ENCODE data around the gene SCPEP1. TPM values are rescaled to one million over a fixed set of nuclear protein-coding genes. Genes with fewer than 3 reads are reported as not detected.

SCPEP1 gene
- total and polyA plus RNA-seq, 2 of the 13 experiments (the other 11 are each of a cell fraction or from before 2014, with no cell fraction given) = 24.3 to 27.3 TPM

DNA sequence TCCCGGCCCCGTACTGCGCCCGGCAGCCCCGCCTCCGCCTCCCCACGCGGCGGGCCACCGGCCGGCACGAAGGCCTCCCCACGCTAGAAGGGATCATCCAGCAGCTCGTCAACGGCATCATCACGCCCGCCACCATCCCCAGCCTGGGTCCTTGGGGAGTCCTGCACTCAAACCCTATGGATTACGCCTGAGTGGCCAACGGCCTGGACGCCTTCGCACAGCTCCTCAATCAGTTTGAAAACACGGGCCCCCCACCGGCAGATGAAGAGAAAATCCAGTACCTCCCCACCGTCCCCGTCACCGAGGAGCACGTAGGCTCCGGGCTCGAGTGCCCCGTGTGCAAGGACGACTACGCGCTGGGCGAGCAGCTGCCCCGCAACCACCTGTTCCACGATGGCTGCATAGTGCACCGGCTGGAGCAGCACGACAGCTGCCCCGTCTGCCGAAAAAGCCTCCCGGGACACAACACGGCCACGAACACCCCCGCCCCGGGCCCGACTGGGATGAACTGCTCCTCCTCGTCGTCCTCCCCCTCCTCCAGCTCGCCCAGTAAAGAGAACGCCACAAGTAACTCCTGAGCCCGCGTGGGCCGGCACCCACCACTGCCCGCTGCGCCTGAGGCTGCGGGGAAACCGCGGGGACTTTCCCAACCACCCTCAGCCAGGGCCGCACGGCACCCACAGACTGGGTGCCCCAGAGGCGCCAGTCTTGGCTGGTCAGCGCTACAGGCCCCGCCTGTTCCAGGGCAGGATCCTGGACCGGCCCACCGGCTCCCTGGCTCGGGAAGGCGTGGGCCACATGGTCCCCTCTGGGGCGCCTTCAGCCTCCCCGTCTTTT is 68.2 kb downstream of the SCPEP1 start:
- 0 out of 6 replicates have a peak overlapping the region, but pooled peaks of 1 of the 3 experiments have one; percentile 26 for H3K4me3 ChIP-seq (replicated peaks in 1 of 3; ENCODE audit: insufficient read depth in 1 of 3, low read depth in 2 of 3, low read length in 3 of 3)
- BruUV-seq (replicated peaks) = no TSS peak

DNA sequence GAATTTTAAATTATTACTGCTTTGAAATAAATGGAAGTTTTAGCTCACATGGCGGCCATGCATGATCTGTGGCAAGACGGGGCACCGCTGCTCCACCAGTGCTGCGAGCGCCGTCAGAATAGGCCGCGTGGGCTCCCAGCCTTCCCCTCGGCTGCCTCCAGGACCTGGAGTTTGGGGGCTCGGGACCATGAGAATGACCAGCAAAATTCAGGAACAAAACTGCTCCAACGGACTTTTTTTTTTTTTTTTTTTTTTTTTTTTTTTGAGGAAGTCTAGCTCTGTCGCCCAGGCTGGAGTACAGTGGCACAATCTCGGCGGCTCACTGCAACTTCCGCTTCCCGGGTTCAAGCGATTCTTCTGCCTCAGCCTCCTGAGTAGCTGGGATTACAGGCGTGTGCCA is 68.8 kb downstream of the SCPEP1 start:
- POLR2A ChIA-PET = no interaction called here
- Histone ChIP-seq H3K4me1 (ENCODE audit: insufficient read depth, low read length) (no peaks in the 10 kb centered on the region; the same call in 1 of the 2 replicates), H3K4me3 (replicated peaks in 1 of 3; ENCODE audit: insufficient read depth in 1 of 3, low read depth in 2 of 3, low read length in 3 of 3) (no peak overlapping the region)

More for the DNA sequence above, 68.2 kb downstream of the SCPEP1 start:
- Histone ChIP-seq H3K27ac (ENCODE audit: extremely low read length, insufficient read depth, low read length) (no peak overlapping the region), H3K9me3 (ENCODE audit: low read length) (no peaks in the 10 kb centered on the region), H4K20me1 (ENCODE audit: insufficient read depth, low read length) (no peaks in the 10 kb centered on the region), H3K79me2 (ENCODE audit: insufficient read depth, low read length) (no peaks in the 10 kb centered on the region), H3K4me1 (ENCODE audit: insufficient read depth, low read length) (no peaks in the 10 kb centered on the region; the same call in 1 of the 2 replicates), H3K9ac (ENCODE audit: insufficient read depth, low read depth, low read length) (no peak overlapping the region), H3K36me3 (replicated peaks in 1 of 2; ENCODE audit: control insufficient read depth in 1 of 2, insufficient read depth in 2 of 2, low read length in 2 of 2) (no peaks in the 10 kb centered on the region), H2AFZ (ENCODE audit: low read length) (no peak overlapping the region), H3K4me2 (ENCODE audit: low read depth, low read length) (peak overlapping the region; percentile 38; the same call in 1 of the 2 replicates), H3K27me3 (ENCODE audit: control insufficient read depth in 1 of 2, insufficient read depth in 2 of 2, low read length in 2 of 2) (peaks cover 5 to 18% of the 10 kb centered on the region in 2 experiments; a peak in 4 of 5 replicates)
- WGBS (ENCODE audit: low lambda C conversion rate) = 77% methylated on average over 31 of the region's 69 CpGs
- FAIRE-seq (no peak), ATAC-seq (peak; percentile 31), DNase-seq (ENCODE audit: low spot score) (no peak)
- ChIA-PET POLR2A (no interaction called here), CTCF (ENCODE audit: low intra/inter-chr PET ratio, low total read pairs) (no interaction called here)
- intact Hi-C loops (cut with micrococcal nuclease; ENCODE audit: unreplicated experiment) = no loop called here
- TF ChIP-seq SMARCC2 (IDR thresholded peaks at IDR 0.05) = no peak
- peak; percentile 7 for TF ChIP-seq HNRNPLL (IDR thresholded peaks at IDR 0.05; ENCODE audit: low read depth, low read length, poor library complexity, severe bottlenecking)
- in situ Hi-C loops (cut with HindIII; ENCODE audit: extremely low pct_ligation_motif_present, low pct_unique_long_range_greater_than_20kb) = no loop called here

More for the DNA sequence above, 68.8 kb downstream of the SCPEP1 start:
- Histone ChIP-seq H3K36me3 (replicated peaks in 1 of 2; ENCODE audit: control insufficient read depth in 1 of 2, insufficient read depth in 2 of 2, low read length in 2 of 2) (no peaks in the 10 kb centered on the region), H3K9me3 (ENCODE audit: low read length) (no peaks in the 10 kb centered on the region), H3K27ac (ENCODE audit: extremely low read length, insufficient read depth, low read length) (no peak overlapping the region), H4K20me1 (ENCODE audit: insufficient read depth, low read length) (no peaks in the 10 kb centered on the region), H3K4me2 (ENCODE audit: low read depth, low read length) (no peak overlapping the region), H2AFZ (ENCODE audit: low read length) (no peak overlapping the region), H3K27me3 (ENCODE audit: control insufficient read depth in 1 of 2, insufficient read depth in 2 of 2, low read length in 2 of 2) (peaks cover 5 to 18% of the 10 kb centered on the region in 2 experiments; a peak in 4 of 5 replicates), H3K79me2 (ENCODE audit: insufficient read depth, low read length) (no peaks in the 10 kb centered on the region), H3K9ac (ENCODE audit: insufficient read depth, low read depth, low read length) (no peak overlapping the region)
- TF ChIP-seq IKZF4 (CRISPR knock-in tag; IDR thresholded peaks at IDR 0.05; ENCODE audit: borderline replicate concordance, low read depth, not compliant biosample characterization) (no peak), HIC2 (CRISPR knock-in tag; IDR thresholded peaks at IDR 0.05; ENCODE audit: low read depth) (no peak), ZNF10 (CRISPR knock-in tag; IDR thresholded peaks at IDR 0.05; ENCODE audit: borderline replicate concordance, low read depth) (no peak), ZNF446 (CRISPR knock-in tag; IDR thresholded peaks at IDR 0.05) (no peak)
- TF ChIP-seq, protein P1, sequence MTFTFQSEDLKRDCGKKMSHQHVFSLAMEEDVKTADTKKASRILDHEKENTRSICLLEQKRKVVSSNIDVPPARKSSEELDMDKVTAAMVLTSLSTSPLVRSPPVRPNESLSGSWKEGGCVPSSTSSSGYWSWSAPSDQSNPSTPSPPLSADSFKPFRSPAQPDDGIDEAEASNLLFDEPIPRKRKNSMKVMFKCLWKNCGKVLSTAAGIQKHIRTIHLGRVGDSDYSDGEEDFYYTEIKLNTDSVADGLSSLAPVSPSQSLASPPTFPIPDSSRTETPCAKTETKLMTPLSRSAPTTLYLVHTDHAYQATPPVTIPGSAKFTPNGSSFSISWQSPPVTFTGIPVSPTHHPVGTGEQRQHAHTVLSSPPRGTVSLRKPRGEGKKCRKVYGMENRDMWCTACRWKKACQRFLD (CRISPR knock-in tag; IDR thresholded peaks at IDR 0.05; ENCODE audit: borderline replicate concordance) = no peak
- BruUV-seq (replicated peaks) = no TSS peak
- FAIRE-seq (no peak), DNase-seq (ENCODE audit: low spot score) (no peak), ATAC-seq (no peak)
- 78% methylated on average over 18 of the region's 18 CpGs for WGBS (ENCODE audit: low lambda C conversion rate)
- intact Hi-C loops (cut with micrococcal nuclease; ENCODE audit: unreplicated experiment) = no loop called here
- in situ Hi-C loops (cut with HindIII; ENCODE audit: extremely low pct_ligation_motif_present, low pct_unique_long_range_greater_than_20kb) = no loop called here
- CTCF ChIA-PET (ENCODE audit: low intra/inter-chr PET ratio, low total read pairs) = no interaction called here
